ENCODE data around the gene DIP2B. TPM values are rescaled to one million over a fixed set of nuclear protein-coding genes. Genes with fewer than 3 reads are reported as not detected.

DIP2B gene
- total RNA-seq, 1 experiment from 2014 or later: 26.1 TPM

DNA sequence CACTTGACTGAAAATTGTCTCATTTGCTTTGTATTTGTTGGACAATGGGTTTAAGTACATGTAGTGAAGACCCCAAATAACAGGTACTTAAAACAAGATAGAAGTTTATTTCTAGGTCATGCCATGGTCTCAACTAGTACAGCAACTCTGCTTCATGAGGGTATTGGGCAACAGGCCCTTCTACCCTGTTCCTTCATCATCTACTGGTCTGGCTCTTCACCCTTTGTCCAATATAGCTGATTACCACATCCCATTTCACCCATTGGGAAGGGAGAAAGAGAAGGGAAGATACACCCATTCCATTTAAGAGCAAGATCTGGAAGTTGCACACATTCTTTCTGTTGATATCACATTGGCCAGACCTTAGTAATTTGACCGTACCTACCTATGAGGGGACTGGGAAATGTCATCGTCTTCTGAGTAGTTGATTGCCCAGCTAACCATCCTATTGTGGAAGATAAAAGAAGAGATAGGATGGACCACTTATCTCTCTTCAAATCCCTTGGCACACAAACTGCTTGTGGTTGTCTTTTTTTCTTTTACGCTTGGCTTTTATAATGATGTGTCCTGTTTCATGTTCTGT, 104.6 kb downstream of the DIP2B start (continued):
- TF ChIP-seq E2F5 (CRISPR knock-in tag; IDR thresholded peaks at IDR 0.05): no peak

- POLR2A ChIA-PET: interaction anchor here (0.6 kb wide), 1 partner anchor 401 kb away, joined by 3 read pairs; no protein-coding TSS in a partner anchor
- TF ChIP-seq, protein P1, sequence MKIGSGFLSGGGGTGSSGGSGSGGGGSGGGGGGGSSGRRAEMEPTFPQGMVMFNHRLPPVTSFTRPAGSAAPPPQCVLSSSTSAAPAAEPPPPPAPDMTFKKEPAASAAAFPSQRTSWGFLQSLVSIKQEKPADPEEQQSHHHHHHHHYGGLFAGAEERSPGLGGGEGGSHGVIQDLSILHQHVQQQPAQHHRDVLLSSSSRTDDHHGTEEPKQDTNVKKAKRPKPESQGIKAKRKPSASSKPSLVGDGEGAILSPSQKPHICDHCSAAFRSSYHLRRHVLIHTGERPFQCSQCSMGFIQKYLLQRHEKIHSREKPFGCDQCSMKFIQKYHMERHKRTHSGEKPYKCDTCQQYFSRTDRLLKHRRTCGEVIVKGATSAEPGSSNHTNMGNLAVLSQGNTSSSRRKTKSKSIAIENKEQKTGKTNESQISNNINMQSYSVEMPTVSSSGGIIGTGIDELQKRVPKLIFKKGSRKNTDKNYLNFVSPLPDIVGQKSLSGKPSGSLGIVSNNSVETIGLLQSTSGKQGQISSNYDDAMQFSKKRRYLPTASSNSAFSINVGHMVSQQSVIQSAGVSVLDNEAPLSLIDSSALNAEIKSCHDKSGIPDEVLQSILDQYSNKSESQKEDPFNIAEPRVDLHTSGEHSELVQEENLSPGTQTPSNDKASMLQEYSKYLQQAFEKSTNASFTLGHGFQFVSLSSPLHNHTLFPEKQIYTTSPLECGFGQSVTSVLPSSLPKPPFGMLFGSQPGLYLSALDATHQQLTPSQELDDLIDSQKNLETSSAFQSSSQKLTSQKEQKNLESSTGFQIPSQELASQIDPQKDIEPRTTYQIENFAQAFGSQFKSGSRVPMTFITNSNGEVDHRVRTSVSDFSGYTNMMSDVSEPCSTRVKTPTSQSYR (CRISPR knock-in tag; IDR thresholded peaks at IDR 0.05): no peak
- TF ChIP-seq ZNF121 (CRISPR knock-in tag; IDR thresholded peaks at IDR 0.05) (no peak), ZMAT4 (CRISPR knock-in tag; IDR thresholded peaks at IDR 0.05) (no peak), ZSCAN18 (CRISPR knock-in tag; IDR thresholded peaks at IDR 0.05) (no peak), OVOL2 (CRISPR knock-in tag; IDR thresholded peaks at IDR 0.05; ENCODE audit: borderline replicate concordance) (no peak), ZNF263 (CRISPR knock-in tag; IDR thresholded peaks at IDR 0.05; ENCODE audit: low read depth) (no peak), ZNF423 (CRISPR knock-in tag; IDR thresholded peaks at IDR 0.05) (no peak), PRDM15 (CRISPR knock-in tag; IDR thresholded peaks at IDR 0.05) (no peak), ZNF671 (CRISPR knock-in tag; IDR thresholded peaks at IDR 0.05) (no peak), ZBTB21 (CRISPR knock-in tag; IDR thresholded peaks at IDR 0.05; ENCODE audit: borderline replicate concordance) (no peak), ZNF219 (CRISPR knock-in tag; IDR thresholded peaks at IDR 0.05; ENCODE audit: borderline replicate concordance) (no peak), NFATC4 (CRISPR knock-in tag; IDR thresholded peaks at IDR 0.05) (no peak), FOXJ3 (CRISPR knock-in tag; IDR thresholded peaks at IDR 0.05; ENCODE audit: borderline replicate concordance) (no peak), ZNF317 (CRISPR knock-in tag; IDR thresholded peaks at IDR 0.05; ENCODE audit: borderline replicate concordance, low read depth) (no peak), CREM (CRISPR knock-in tag; IDR thresholded peaks at IDR 0.05) (no peak), GRHL2 (CRISPR knock-in tag; IDR thresholded peaks at IDR 0.05; ENCODE audit: insufficient replicate concordance, severe bottlenecking) (no peak), MAX (CRISPR knock-in tag; IDR thresholded peaks at IDR 0.05) (no peak), ZNF396 (CRISPR knock-in tag; IDR thresholded peaks at IDR 0.05; ENCODE audit: borderline replicate concordance) (no peak)
- TF ChIP-seq, protein P2, sequence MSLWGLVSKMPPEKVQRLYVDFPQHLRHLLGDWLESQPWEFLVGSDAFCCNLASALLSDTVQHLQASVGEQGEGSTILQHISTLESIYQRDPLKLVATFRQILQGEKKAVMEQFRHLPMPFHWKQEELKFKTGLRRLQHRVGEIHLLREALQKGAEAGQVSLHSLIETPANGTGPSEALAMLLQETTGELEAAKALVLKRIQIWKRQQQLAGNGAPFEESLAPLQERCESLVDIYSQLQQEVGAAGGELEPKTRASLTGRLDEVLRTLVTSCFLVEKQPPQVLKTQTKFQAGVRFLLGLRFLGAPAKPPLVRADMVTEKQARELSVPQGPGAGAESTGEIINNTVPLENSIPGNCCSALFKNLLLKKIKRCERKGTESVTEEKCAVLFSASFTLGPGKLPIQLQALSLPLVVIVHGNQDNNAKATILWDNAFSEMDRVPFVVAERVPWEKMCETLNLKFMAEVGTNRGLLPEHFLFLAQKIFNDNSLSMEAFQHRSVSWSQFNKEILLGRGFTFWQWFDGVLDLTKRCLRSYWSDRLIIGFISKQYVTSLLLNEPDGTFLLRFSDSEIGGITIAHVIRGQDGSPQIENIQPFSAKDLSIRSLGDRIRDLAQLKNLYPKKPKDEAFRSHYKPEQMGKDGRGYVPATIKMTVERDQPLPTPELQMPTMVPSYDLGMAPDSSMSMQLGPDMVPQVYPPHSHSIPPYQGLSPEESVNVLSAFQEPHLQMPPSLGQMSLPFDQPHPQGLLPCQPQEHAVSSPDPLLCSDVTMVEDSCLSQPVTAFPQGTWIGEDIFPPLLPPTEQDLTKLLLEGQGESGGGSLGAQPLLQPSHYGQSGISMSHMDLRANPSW (CRISPR knock-in tag; conservative IDR thresholded peaks at IDR 0.05; ENCODE audit: low read depth): no peak
- TF ChIP-seq, protein P3, sequence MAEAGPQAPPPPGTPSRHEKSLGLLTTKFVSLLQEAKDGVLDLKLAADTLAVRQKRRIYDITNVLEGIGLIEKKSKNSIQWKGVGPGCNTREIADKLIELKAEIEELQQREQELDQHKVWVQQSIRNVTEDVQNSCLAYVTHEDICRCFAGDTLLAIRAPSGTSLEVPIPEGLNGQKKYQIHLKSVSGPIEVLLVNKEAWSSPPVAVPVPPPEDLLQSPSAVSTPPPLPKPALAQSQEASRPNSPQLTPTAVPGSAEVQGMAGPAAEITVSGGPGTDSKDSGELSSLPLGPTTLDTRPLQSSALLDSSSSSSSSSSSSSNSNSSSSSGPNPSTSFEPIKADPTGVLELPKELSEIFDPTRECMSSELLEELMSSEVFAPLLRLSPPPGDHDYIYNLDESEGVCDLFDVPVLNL (CRISPR knock-in tag; IDR thresholded peaks at IDR 0.05; ENCODE audit: borderline replicate concordance, low read depth): no peak
- H3K9me3 Mint-ChIP-seq: no peaks in the 10 kb centered on the region
- ATAC-seq: no peak
- DNase-seq (ENCODE audit: low spot score): no peak
- no peak overlapping the region for H3K27ac Mint-ChIP-seq
- no peaks in the 10 kb centered on the region for H3K27me3 Mint-ChIP-seq (ENCODE audit: low read depth)
- peaks cover 7% of the 10 kb centered on the region; the same call in 1 of the 2 replicates for H3K4me1 Mint-ChIP-seq
- no peaks in the 10 kb centered on the region for H3K36me3 Mint-ChIP-seq
- H3K4me3 Mint-ChIP-seq: no peak overlapping the region
- CTCF ChIA-PET: interaction anchor here (1.5 kb wide), 1 partner anchor 28 kb away, joined by 6 read pairs; no protein-coding TSS in a partner anchor
These were observed 105.4 kb downstream of the DIP2B start for GRCh38 chr12:50610171-50610570.
